Measurements from ENCODE around the gene CHDH. TPM values are rescaled to one million over a fixed set of nuclear protein-coding genes. Genes with fewer than 3 reads are reported as not detected.

The CHDH gene
- total RNA-seq, 6 experiments from 2014 or later = 25.0 to 49.1 (median 39.4) TPM

- Histone ChIP-seq H3K4me3 (no peak overlapping the region), H3K36me3 (no peaks in the 10 kb centered on the region), H3K27me3 (no peaks in the 10 kb centered on the region), H3K27ac (no peak overlapping the region), H3K9me3 (no peaks in the 10 kb centered on the region), H3K4me1 (no peaks in the 10 kb centered on the region)
- 89% methylated on average over 6 of the region's 16 CpGs for WGBS (ENCODE audit: insufficient coverage, low coverage, low lambda C conversion rate, missing lambda C conversion rate)
- TF ChIP-seq, protein P1, sequence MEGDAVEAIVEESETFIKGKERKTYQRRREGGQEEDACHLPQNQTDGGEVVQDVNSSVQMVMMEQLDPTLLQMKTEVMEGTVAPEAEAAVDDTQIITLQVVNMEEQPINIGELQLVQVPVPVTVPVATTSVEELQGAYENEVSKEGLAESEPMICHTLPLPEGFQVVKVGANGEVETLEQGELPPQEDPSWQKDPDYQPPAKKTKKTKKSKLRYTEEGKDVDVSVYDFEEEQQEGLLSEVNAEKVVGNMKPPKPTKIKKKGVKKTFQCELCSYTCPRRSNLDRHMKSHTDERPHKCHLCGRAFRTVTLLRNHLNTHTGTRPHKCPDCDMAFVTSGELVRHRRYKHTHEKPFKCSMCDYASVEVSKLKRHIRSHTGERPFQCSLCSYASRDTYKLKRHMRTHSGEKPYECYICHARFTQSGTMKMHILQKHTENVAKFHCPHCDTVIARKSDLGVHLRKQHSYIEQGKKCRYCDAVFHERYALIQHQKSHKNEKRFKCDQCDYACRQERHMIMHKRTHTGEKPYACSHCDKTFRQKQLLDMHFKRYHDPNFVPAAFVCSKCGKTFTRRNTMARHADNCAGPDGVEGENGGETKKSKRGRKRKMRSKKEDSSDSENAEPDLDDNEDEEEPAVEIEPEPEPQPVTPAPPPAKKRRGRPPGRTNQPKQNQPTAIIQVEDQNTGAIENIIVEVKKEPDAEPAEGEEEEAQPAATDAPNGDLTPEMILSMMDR (IDR thresholded peaks at IDR 0.05) = no peak
- TF ChIP-seq POLR2A (IDR thresholded peaks at IDR 0.05) = no peak
- ATAC-seq = no peak
- no peak for DNase-seq
- intact Hi-C loops (cut with DNase I) = no loop called here
Measured at GRCh38 chr3:53789459-53789858, 56.8 kb downstream of the CHDH start.

DNA sequence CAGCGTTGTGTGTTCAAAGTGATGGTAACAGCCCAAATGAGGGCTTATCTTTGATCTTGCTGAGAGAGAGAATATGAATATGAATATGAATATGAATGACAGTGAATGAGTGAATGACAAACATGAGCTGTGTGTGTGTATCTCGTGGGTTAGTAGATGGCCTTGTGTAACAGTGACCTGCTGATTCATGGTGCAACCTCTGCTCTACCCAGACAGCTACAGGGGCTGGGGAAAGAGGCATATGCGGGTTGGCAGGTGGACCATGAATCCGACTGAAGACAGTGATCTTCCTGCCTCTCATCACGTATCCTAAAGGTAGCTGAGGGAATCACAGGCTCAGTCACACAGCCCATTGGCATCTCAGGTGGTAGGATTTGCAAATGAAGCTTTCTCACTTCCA, 58.2 kb downstream of the CHDH start:
- TF ChIP-seq, protein P1 (IDR thresholded peaks at IDR 0.05) = no peak
- no peak for TF ChIP-seq POLR2A (IDR thresholded peaks at IDR 0.05)
- no peak overlapping the region for H3K27ac ChIP-seq
- WGBS (ENCODE audit: insufficient coverage, low coverage, low lambda C conversion rate, missing lambda C conversion rate) = 48% methylated on average over 2 of the region's 5 CpGs
- intact Hi-C loops (cut with DNase I) = no loop called here
- DNase-seq (no peak), ATAC-seq (no peak)
- no peaks in the 10 kb centered on the region for H3K9me3 ChIP-seq
- no peaks in the 10 kb centered on the region for H3K4me1 ChIP-seq
- no peak overlapping the region for H3K4me3 ChIP-seq
- H3K27me3 ChIP-seq = no peaks in the 10 kb centered on the region
- H3K36me3 ChIP-seq = no peaks in the 10 kb centered on the region

GRCh38 chr3:53787016-53787415, 59.2 kb downstream of the CHDH start:
- no peaks in the 10 kb centered on the region for H3K9me3 ChIP-seq
- WGBS (ENCODE audit: insufficient coverage, low coverage, low lambda C conversion rate, missing lambda C conversion rate) = 83% methylated on average over 7 of the region's 9 CpGs
- DNase-seq = no peak
- no peak overlapping the region for H3K27ac ChIP-seq
- intact Hi-C loops (cut with DNase I) = no loop called here
- H3K27me3 ChIP-seq = no peaks in the 10 kb centered on the region
- no peaks in the 10 kb centered on the region for H3K36me3 ChIP-seq
- H3K4me3 ChIP-seq = no peak overlapping the region
- no peaks in the 10 kb centered on the region for H3K4me1 ChIP-seq
- no peak for ATAC-seq
- no peak for TF ChIP-seq POLR2A (IDR thresholded peaks at IDR 0.05)
- TF ChIP-seq, protein P1 (IDR thresholded peaks at IDR 0.05) = no peak

GRCh38 chr3:53780806-53781205, 65.4 kb downstream of the CHDH start:
- TF ChIP-seq, protein P1 (IDR thresholded peaks at IDR 0.05) = no peak
- no peak for TF ChIP-seq POLR2A (IDR thresholded peaks at IDR 0.05)
- H3K9me3 ChIP-seq = no peaks in the 10 kb centered on the region
- no peaks in the 10 kb centered on the region for H3K36me3 ChIP-seq
- no peak overlapping the region for H3K27ac ChIP-seq
- H3K4me1 ChIP-seq = peaks cover 0 to 18% (median 6%) of the 10 kb centered on the region in 4 donors
- WGBS (ENCODE audit: insufficient coverage, low coverage, low lambda C conversion rate, missing lambda C conversion rate) = 78% methylated on average over 2 of the region's 2 CpGs
- DNase-seq (no peak), ATAC-seq (no peak)
- no peaks in the 10 kb centered on the region for H3K27me3 ChIP-seq
- no peak overlapping the region for H3K4me3 ChIP-seq
- intact Hi-C loops (cut with DNase I) = no loop called here

GRCh38 chr3:53780171-53780570, 66.0 kb downstream of the CHDH start:
- DNase-seq = no peak
- Histone ChIP-seq H3K27ac (no peak overlapping the region), H3K36me3 (no peaks in the 10 kb centered on the region), H3K27me3 (no peaks in the 10 kb centered on the region), H3K4me3 (no peak overlapping the region), H3K4me1 (peaks cover 0 to 24% (median 10%) of the 10 kb centered on the region in 4 donors), H3K9me3 (no peaks in the 10 kb centered on the region)
- TF ChIP-seq, protein P1 (IDR thresholded peaks at IDR 0.05) = no peak
- TF ChIP-seq POLR2A (IDR thresholded peaks at IDR 0.05) = no peak
- intact Hi-C loops (cut with DNase I) = no loop called here
- ATAC-seq = no peak
- WGBS (ENCODE audit: insufficient coverage, low coverage, low lambda C conversion rate, missing lambda C conversion rate) = 92% methylated on average over 4 of the region's 4 CpGs

Data from right lobe of liver (tissue), 6 donors.